Aorta (tissue), 5 donors: ENCODE results near the gene GK2. TPM values are rescaled to one million over a fixed set of nuclear protein-coding genes. Genes with fewer than 3 reads are reported as not detected.

Experiments used
- ATAC-seq: fragments of 200-7000 bp; cut with Tn5 transposase; one replicate; pipeline ENCODE4 v1.9.1; 2022; ENCODE audit warnings: moderate library complexity; ENCODE audit not compliant: low FRiP score
- DNase-seq, 2 donors: peaks; one replicate each; pipeline ENCODE4 v3.0.0-alpha.2; 2020
- H3K27ac ChIP-seq, 2 donors: one replicate each; pipeline ENCODE4 v1.5.1; 2013; ENCODE audit warnings: low read length in 2 of 2, mild to moderate bottlenecking in 2 of 2, moderate library complexity in 2 of 2, control low read depth in 1 of 2, inconsistent platforms in 1 of 2, low read depth in 1 of 2
- H3K27me3 ChIP-seq, 2 donors: one replicate each; pipeline ENCODE4 v1.6.1; 2013; ENCODE audit warnings: control low read depth in 1 of 2, low read length in 1 of 2, mild to moderate bottlenecking in 1 of 2, moderate library complexity in 1 of 2; ENCODE audit not compliant: insufficient read depth in 2 of 2, control insufficient read depth in 1 of 2
- H3K36me3 ChIP-seq, 2 donors: one replicate each; pipeline ENCODE4 v1.6.1; 2013; ENCODE audit warnings: control low read depth in 1 of 2, low read length in 1 of 2, mild to moderate bottlenecking in 1 of 2; ENCODE audit not compliant: insufficient read depth in 2 of 2, control insufficient read depth in 1 of 2
- H3K4me1 ChIP-seq, 2 donors: one replicate each; pipeline ENCODE4 v1.6.1; 2013; ENCODE audit warnings: low read length in 2 of 2, control low read depth in 1 of 2, mild to moderate bottlenecking in 1 of 2, moderate library complexity in 1 of 2; ENCODE audit not compliant: insufficient read depth in 2 of 2, control insufficient read depth in 1 of 2
- H3K4me3 ChIP-seq, 2 donors: one replicate each; pipeline ENCODE4 v1.5.1; 2013; ENCODE audit warnings: low read length in 2 of 2, control low read depth in 1 of 2, mild to moderate bottlenecking in 1 of 2
- H3K9me3 ChIP-seq: one replicate; pipeline ENCODE4 v1.6.1; 2013; ENCODE audit warnings: mild to moderate bottlenecking, low read length; ENCODE audit not compliant: control insufficient read depth
- WGBS, 2 donors: extraction: QIAGEN DNeasy Blood & Tissue Kit; methylation state at CpG; one replicate each; pipeline ENCODE4 v1.1.7; 2013; 5-methylcytosine and 5-hydroxymethylcytosine counted together
- intact Hi-C, 2 donors: fragments of 100-400 bp; cut with DNase I; formaldehyde crosslinking; loops; one replicate each; pipeline versions ENCODE4 v1.14.2 to v1.15.0; 2022
- polyA plus RNA-seq, 2 donors: library from polyadenylated mRNA; stranded (reverse); fragments of 200-250 nt; gene quantifications; one replicate each; pipeline ENCODE4 v1.2.3, GENCODE V29; 2013
- total RNA-seq, 2 donors: library from RNA; stranded (reverse); fragmentation: NEBNext Ultra II Directional; extraction: Animal tissue kit (Norgen Biotek cat#: 25700); gene quantifications; one replicate each; pipeline ENCODE4 v1.2.1, GENCODE V29; 2021
- donor health status: healthy with polysubstance abuse.
- donor health status: Bipolar disorder and iron deficiency.
- donor health status: DM: no; HTN: no; CAD: no.
- donor health status: DM: no; HTN: no; CAD: no.
- donor health status: DM: yes; HTN: yes; CAD: no.

The GK2 gene
- total and polyA plus RNA-seq, 4 donors = not detected

DNA sequence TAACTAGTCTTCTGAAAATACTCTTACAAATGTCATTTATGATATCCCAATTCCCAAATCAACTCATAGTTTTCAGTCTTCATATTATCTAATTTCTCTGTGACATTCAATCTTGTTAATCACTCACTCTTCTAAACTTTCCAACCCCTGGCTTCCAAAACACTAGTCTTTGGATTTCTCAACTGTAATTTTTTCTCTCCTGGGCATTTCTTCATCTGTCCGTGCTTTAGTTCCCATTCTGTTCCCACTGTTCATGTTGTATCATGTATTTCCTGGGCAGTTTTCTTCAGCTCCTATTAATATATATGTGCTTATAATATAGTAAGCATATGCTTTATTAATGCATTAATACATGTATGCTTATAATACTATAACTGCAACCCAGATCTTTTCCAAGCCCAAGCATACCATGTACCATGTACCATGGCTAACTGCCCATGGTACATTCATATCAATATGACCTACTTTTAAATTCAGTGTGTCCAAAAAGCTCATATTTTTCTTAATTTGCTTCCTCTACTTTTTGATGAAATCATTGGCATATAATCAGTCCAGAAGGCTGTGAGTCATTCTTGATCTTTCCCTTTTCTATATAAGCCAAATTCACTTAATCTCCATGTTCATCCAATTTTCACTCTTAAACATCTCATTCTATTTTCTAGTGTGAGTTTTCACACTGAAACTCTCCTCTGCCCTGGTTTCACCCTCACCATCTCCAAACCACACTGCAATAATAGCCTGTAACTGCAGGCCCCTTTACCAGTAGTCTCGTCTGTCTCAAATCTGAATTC lies 21.3 kb upstream of the GK2 start:
- no peak for ATAC-seq
- Histone ChIP-seq H3K9me3 (no peaks in the 10 kb centered on the region), H3K4me3 (no peak overlapping the region), H3K27me3 (no peaks in the 10 kb centered on the region), H3K4me1 (peaks cover 0 to 9% of the 10 kb centered on the region in 2 donors), H3K27ac (no peak overlapping the region), H3K36me3 (no peaks in the 10 kb centered on the region)
- 21 to 30% methylated on average over 2 of the region's 2 CpGs for WGBS, 2 donors
- intact Hi-C loops = no loop called here
- no peak for DNase-seq

GRCh38 chr4:79426989-79427388 lies 19.0 kb upstream of the GK2 start:
- ATAC-seq (no peak), DNase-seq (no peak)
- Histone ChIP-seq H3K27ac (no peak overlapping the region), H3K4me1 (peaks cover 0 to 9% of the 10 kb centered on the region in 2 donors), H3K36me3 (no peaks in the 10 kb centered on the region), H3K4me3 (no peak overlapping the region), H3K27me3 (no peaks in the 10 kb centered on the region), H3K9me3 (no peaks in the 10 kb centered on the region)
- intact Hi-C loops = no loop called here

GRCh38 chr4:79425586-79425985 lies 17.6 kb upstream of the GK2 start:
- ATAC-seq = no peak
- no peak for DNase-seq
- intact Hi-C loops = no loop called here
- no peaks in the 10 kb centered on the region for H3K9me3 ChIP-seq
- H3K4me1 ChIP-seq = peaks cover 0 to 9% of the 10 kb centered on the region in 2 donors
- 24 to 39% methylated on average over 1 of the region's 1 CpG for WGBS, 2 donors
- H3K27ac ChIP-seq = no peak overlapping the region
- H3K36me3 ChIP-seq = no peaks in the 10 kb centered on the region
- H3K27me3 ChIP-seq = no peaks in the 10 kb centered on the region
- no peak overlapping the region for H3K4me3 ChIP-seq

GRCh38 chr4:79421483-79421882 lies 13.5 kb upstream of the GK2 start:
- no peaks in the 10 kb centered on the region for H3K36me3 ChIP-seq
- 78 to 81% methylated on average over 2 of the region's 2 CpGs for WGBS, 2 donors
- DNase-seq (no peak), ATAC-seq (no peak)
- no peaks in the 10 kb centered on the region for H3K27me3 ChIP-seq
- H3K9me3 ChIP-seq = no peaks in the 10 kb centered on the region
- H3K27ac ChIP-seq = no peak overlapping the region
- H3K4me3 ChIP-seq = no peak overlapping the region
- intact Hi-C loops = no loop called here
- no peaks in the 10 kb centered on the region for H3K4me1 ChIP-seq

- H3K4me1 ChIP-seq = no peaks in the 10 kb centered on the region
- H3K27me3 ChIP-seq = no peaks in the 10 kb centered on the region
- H3K9me3 ChIP-seq = no peaks in the 10 kb centered on the region
- DNase-seq (no peak), ATAC-seq (no peak)
- no peak overlapping the region for H3K4me3 ChIP-seq
- H3K27ac ChIP-seq = no peak overlapping the region
- WGBS, 2 donors = 88 to 91% methylated on average over 3 of the region's 3 CpGs
- intact Hi-C loops = no loop called here
- H3K36me3 ChIP-seq = no peaks in the 10 kb centered on the region
These were observed 5.9 kb upstream of the GK2 start for GRCh38 chr4:79413886-79414285.

GRCh38 chr4:79413032-79413885 lies 5.2 kb upstream of the GK2 start:
- WGBS, 2 donors = 73 to 77% methylated on average over 9 of the region's 9 CpGs
- no peaks in the 10 kb centered on the region for H3K9me3 ChIP-seq
- H3K4me3 ChIP-seq = no peak overlapping the region
- intact Hi-C loops = no loop called here
- no peak for ATAC-seq
- no peaks in the 10 kb centered on the region for H3K36me3 ChIP-seq
- no peak overlapping the region for H3K27ac ChIP-seq
- no peak for DNase-seq
- no peaks in the 10 kb centered on the region for H3K27me3 ChIP-seq
- H3K4me1 ChIP-seq = no peaks in the 10 kb centered on the region

- Histone ChIP-seq H3K36me3 (no peaks in the 10 kb centered on the region), H3K27me3 (no peaks in the 10 kb centered on the region), H3K27ac (no peak overlapping the region), H3K9me3 (peaks cover 3% of the 10 kb centered on the region), H3K4me3 (no peak overlapping the region), H3K4me1 (no peaks in the 10 kb centered on the region)
- ATAC-seq (no peak), DNase-seq (no peak)
- intact Hi-C loops = no loop called here
These were observed 3.4 kb downstream of the GK2 start for GRCh38 chr4:79404666-79405065.

DNA sequence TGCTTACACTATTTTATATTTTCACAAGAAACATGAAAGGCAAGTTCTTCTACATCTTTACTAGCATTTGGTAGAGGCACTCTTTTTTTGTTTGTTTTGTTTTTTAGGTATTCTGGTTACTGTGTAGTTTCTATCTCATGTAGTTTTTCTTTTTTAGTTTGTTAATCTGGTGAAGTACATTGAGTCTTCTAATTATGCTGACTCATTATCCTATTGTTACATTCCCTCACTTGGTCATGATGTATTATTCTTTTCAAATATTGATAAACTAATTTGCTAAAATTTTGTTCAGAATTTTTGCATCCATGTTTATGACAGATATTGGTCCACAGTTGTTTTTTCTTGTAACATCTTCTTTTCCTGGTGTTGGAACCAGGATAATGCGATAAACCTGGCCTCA lies 4.7 kb downstream of the GK2 start:
- H3K4me1 ChIP-seq = no peaks in the 10 kb centered on the region
- intact Hi-C loops = no loop called here
- DNase-seq (no peak), ATAC-seq (no peak)
- H3K36me3 ChIP-seq = no peaks in the 10 kb centered on the region
- H3K4me3 ChIP-seq = no peak overlapping the region
- WGBS, 2 donors = 98% methylated on average over 1 of the region's 1 CpG
- H3K9me3 ChIP-seq = peaks cover 3% of the 10 kb centered on the region
- no peak overlapping the region for H3K27ac ChIP-seq
- H3K27me3 ChIP-seq = no peaks in the 10 kb centered on the region
